Fibroblast of lung (primary cell): Measurements from ENCODE around the gene NCR3LG1. TPM values are rescaled to one million over a fixed set of nuclear protein-coding genes. Genes with fewer than 3 reads are reported as not detected.

Experiments used
- DNase-seq, 2 donors: peaks; one replicate each; pipeline versions ENCODE4 v3.0.0 to v3.0.0-alpha.2; 2010; ENCODE audit warnings: low read depth in 2 of 2
- H2AFZ ChIP-seq: 2 replicates; pipeline ENCODE4 v1.5.1; 2012; ENCODE audit warnings: low read length, control low read depth, inconsistent platforms
- H3K27ac ChIP-seq: 2 replicates; pipeline ENCODE4 v1.5.1; 2011; ENCODE audit warnings: low read length, control low read depth; ENCODE audit not compliant: insufficient read depth
- H3K27me3 ChIP-seq: 2 replicates; pipeline ENCODE4 v1.5.1; 2011; ENCODE audit warnings: mild to moderate bottlenecking, low read length; ENCODE audit not compliant: control insufficient read depth, insufficient read depth
- H3K36me3 ChIP-seq: 2 replicates; pipeline ENCODE4 v1.5.1; 2011; ENCODE audit warnings: low read length; ENCODE audit not compliant: control insufficient read depth, insufficient read depth
- H3K4me1 ChIP-seq: 2 replicates; pipeline ENCODE4 v1.5.1; 2011; ENCODE audit warnings: low read length; ENCODE audit not compliant: control insufficient read depth, insufficient read depth; ENCODE audit errors: extremely low read depth
- H3K4me2 ChIP-seq: 2 replicates; pipeline ENCODE4 v1.5.1; 2011; ENCODE audit warnings: low read length, control low read depth; ENCODE audit not compliant: insufficient read depth; ENCODE audit errors: extremely low read depth
- H3K4me3 ChIP-seq, 4 experiments: fragments of 200-600 bp in 1 of 4; sonication (generic) in 1 of 4; replicated peaks in 1 of 4; 2 replicates each; pipeline ENCODE4 v1.5.1; 2011 to 2016; ENCODE audit warnings: low read length in 4 of 4, low read depth in 3 of 4, mild to moderate bottlenecking in 3 of 4, control low read depth in 2 of 4, inconsistent platforms in 1 of 4, mixed read lengths in 1 of 4; ENCODE audit not compliant: insufficient read depth in 1 of 4; ENCODE audit errors: control extremely low read depth in 1 of 4
- H3K79me2 ChIP-seq: 2 replicates; pipeline ENCODE4 v1.5.1; 2012; ENCODE audit warnings: mild to moderate bottlenecking, low read length, inconsistent platforms; ENCODE audit not compliant: control insufficient read depth, insufficient read depth
- H3K9ac ChIP-seq: 2 replicates; pipeline ENCODE4 v1.5.1; 2011; ENCODE audit warnings: mild to moderate bottlenecking, low read length, control low read depth; ENCODE audit not compliant: insufficient read depth
- H3K9me3 ChIP-seq: 2 replicates; pipeline ENCODE4 v1.5.1; 2012; ENCODE audit warnings: low read depth, low read length; ENCODE audit not compliant: control insufficient read depth, insufficient read depth
- H4K20me1 ChIP-seq: 2 replicates; pipeline ENCODE4 v1.5.1; 2011; ENCODE audit warnings: low read length; ENCODE audit not compliant: control insufficient read depth, insufficient read depth; ENCODE audit errors: extremely low read depth
- CTCF ChIP-seq, 2 donors: IDR thresholded peaks in 1 of 2; conservative IDR thresholded peaks in 1 of 2; 1 replicate in 1 of 2; 2 replicates in 1 of 2; pipeline ENCODE4 v1.5.1; 2011 to 2012; ENCODE audit warnings: low read length in 2 of 2, control low read depth in 1 of 2, inconsistent platforms in 1 of 2, low read depth in 1 of 2, mild to moderate bottlenecking in 1 of 2
- EZH2 ChIP-seq: IDR thresholded peaks from 2 replicates; pipeline ENCODE4 v1.5.1; 2012; ENCODE audit warnings: low read length, control low read depth, mild to moderate bottlenecking; ENCODE audit errors: missing control alignments
- polyA plus RNA-seq, 2 donors: library from polyadenylated mRNA; depleted of rRNA in 1 of 2; stranded (reverse) in 1 of 2; unstranded in 1 of 2; fragments of >200 nt; gene quantifications; 2 replicates each; pipeline ENCODE4 v1.2.1, GENCODE V29; 2011 to 2012; ENCODE audit warnings: missing spikeins in 1 of 2
- total RNA-seq: library from RNA; depleted of rRNA; stranded (reverse); fragments of >200 nt; gene quantifications from 2 replicates; pipeline ENCODE4 v1.2.1, GENCODE V29; 2014

The NCR3LG1 gene
- total and polyA plus RNA-seq, 2 donors (not counting 1 experiment from before 2014, with no cell fraction given): 4.5 to 6.0 TPM

- TF ChIP-seq CTCF (conservative IDR thresholded peaks at IDR 0.05 in 1 of 2, IDR thresholded peaks at IDR 0.05 in 1 of 2; ENCODE audit: low read depth in 1 of 2, low read length in 2 of 2) (no peak), EZH2 (no peak)
Observed at GRCh38 chr11:17369094-17369493, 17.5 kb downstream of the NCR3LG1 start.

GRCh38 chr11:17369684-17370243 is 18.2 kb downstream of the NCR3LG1 start:
- TF ChIP-seq EZH2: no peak
- DNase-seq: no peak
- no peaks in the 10 kb centered on the region for H4K20me1 ChIP-seq
- H3K27me3 ChIP-seq: no peaks in the 10 kb centered on the region
- H2AFZ ChIP-seq: no peak overlapping the region
- H3K4me2 ChIP-seq: no peak overlapping the region
- H3K9me3 ChIP-seq: peaks cover 9% of the 10 kb centered on the region
- H3K36me3 ChIP-seq: no peaks in the 10 kb centered on the region
- no peak overlapping the region for H3K9ac ChIP-seq
- no peak overlapping the region for H3K27ac ChIP-seq
- no peaks in the 10 kb centered on the region for H3K79me2 ChIP-seq
- H3K4me3 ChIP-seq: no peak overlapping the region
- H3K4me1 ChIP-seq: no peaks in the 10 kb centered on the region

More at GRCh38 chr11:17369094-17369493, 17.5 kb downstream of the NCR3LG1 start:
- Histone ChIP-seq H3K9me3 (peaks cover 9% of the 10 kb centered on the region), H3K9ac (no peak overlapping the region), H3K4me1 (no peaks in the 10 kb centered on the region), H2AFZ (no peak overlapping the region), H3K79me2 (no peaks in the 10 kb centered on the region), H3K27ac (no peak overlapping the region), H3K36me3 (no peaks in the 10 kb centered on the region), H3K4me3 (no peak overlapping the region), H3K27me3 (no peaks in the 10 kb centered on the region), H4K20me1 (no peaks in the 10 kb centered on the region), H3K4me2 (no peak overlapping the region)
- DNase-seq: no peak

DNA sequence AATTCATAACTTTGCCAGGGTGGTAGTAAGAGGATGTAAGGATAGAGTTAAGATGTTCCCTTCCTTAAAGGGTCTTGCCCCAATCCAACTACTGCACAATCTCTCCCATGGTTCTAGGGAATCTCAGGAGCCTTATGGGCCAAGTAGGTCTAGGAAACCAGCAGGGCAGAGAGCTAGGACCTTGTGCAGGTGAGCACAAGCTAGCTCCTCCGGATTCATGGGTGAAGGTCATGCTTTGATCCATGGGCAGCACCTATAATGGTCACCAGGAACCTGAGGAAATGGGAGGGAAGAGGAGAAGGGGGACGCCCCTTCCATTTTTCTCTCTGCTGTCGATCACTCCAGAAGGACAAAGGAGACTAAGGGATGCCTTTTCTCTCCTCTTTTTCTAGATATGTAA is 20.0 kb downstream of the NCR3LG1 start:
- no peaks in the 10 kb centered on the region for H3K79me2 ChIP-seq
- H3K4me2 ChIP-seq: no peak overlapping the region
- H3K9ac ChIP-seq: no peak overlapping the region
- no peak for TF ChIP-seq CTCF (conservative IDR thresholded peaks at IDR 0.05 in 1 of 2, IDR thresholded peaks at IDR 0.05 in 1 of 2; ENCODE audit: low read depth in 1 of 2, low read length in 2 of 2)
- no peak for TF ChIP-seq EZH2
- H3K27me3 ChIP-seq: no peaks in the 10 kb centered on the region
- no peaks in the 10 kb centered on the region for H3K36me3 ChIP-seq
- H3K4me1 ChIP-seq: no peaks in the 10 kb centered on the region
- H3K4me3 ChIP-seq: no peak overlapping the region
- DNase-seq: peak; percentile 60 to 67
- H2AFZ ChIP-seq: no peak overlapping the region
- no peak overlapping the region for H3K27ac ChIP-seq
- H4K20me1 ChIP-seq: no peaks in the 10 kb centered on the region
- H3K9me3 ChIP-seq: peaks cover 9% of the 10 kb centered on the region
